ENCODE measurements around the gene CCDC112. TPM values are rescaled to one million over a fixed set of nuclear protein-coding genes. Genes with fewer than 3 reads are reported as not detected.
"Not testable (repeated sequence)": the region's sequence is repeated elsewhere in the genome, so short reads cannot be mapped to it uniquely, and the experiment has no call there.

Gene CCDC112
- total and polyA plus RNA-seq, 4 donors, result 4.1 to 8.3 (median 6.9) TPM

DNA sequence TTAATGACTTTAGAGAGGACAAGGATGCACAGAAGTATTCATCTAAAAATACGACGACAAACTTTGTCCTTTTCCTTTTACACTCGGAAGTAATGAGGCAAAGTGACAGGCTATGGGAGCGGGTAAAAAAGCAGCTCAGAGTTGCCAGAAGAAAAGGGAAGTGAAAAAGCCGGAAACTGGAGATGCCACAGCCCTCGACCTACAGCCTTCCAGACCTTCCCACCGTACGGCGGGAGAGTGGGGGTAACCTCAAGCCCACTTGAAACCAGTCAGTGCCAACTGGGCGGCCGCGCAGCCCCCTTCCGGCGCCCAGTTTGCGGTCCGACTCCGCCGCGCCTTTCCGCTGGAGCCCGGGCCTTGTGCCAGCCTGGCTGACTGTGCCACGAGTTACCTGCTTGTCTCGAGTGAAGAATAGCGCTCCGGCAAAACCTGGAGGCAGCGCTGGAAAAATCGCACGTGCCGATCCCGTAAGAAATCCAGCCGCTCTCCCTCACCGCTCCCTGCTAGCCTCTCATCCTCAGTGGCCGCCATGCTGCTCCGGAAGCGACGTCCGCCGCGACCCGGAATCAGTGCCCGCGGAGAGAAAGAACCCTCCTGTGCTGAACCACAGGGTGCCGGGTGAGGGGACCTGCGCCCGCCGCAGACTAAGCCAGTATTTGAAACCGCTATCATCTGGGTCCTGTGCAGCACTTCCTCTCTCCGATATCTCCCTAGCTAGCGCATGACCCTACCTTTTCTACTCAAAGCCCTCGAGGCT lies 34.0 kb downstream of the CCDC112 start, which contains the start of gene PGGT1B:
PGGT1B (minus strand) TSS at position 557 of the 757 bp plus-strand sequence; CDS start at position 531, 26 bp downstream.
- Histone ChIP-seq H3K27ac (ENCODE audit: low read depth in 1 of 2, low read length in 2 of 2) (peak within 1 kb of the TSS; percentile 36 to 84), H3K36me3 (ENCODE audit: control insufficient read depth in 1 of 2, insufficient read depth in 2 of 2, low read length in 1 of 2) (no peaks in the 10 kb centered on the region), H3K9me3 (ENCODE audit: control insufficient read depth, low read length) (no peaks in the 10 kb centered on the region), H3K27me3 (ENCODE audit: control insufficient read depth in 1 of 2, insufficient read depth in 2 of 2, low read length in 1 of 2) (no peaks in the 10 kb centered on the region), H3K4me1 (ENCODE audit: control insufficient read depth in 1 of 2, insufficient read depth in 2 of 2, low read length in 2 of 2) (peaks cover 2 to 3% of the 10 kb centered on the region in 2 donors), H3K4me3 (ENCODE audit: low read length in 2 of 2) (peak within 1 kb of the TSS; percentile 96 to 98)
- DNase-seq (peak; percentile 86 to 91), ATAC-seq (ENCODE audit: low FRiP score) (peak; percentile 95)
- 1% methylated on average over 50 of the region's 50 CpGs for WGBS, 2 donors
- intact Hi-C loops (cut with DNase I), result no loop called here

DNA sequence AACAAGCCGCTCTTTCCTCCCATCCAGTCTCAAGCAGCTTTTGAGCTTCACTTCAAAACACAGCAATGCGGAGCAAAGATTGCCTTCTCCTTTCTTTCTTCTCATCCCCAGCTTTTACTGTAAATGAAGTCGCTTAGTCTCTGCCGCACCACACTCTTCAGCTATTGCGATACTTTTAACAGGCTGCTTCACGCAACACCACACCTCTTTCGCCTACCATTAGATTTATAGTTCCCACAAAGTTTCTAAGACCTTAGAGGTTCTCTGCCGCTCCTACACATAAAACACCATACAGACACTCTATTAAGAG lies 34.5 kb downstream of the CCDC112 start:
- intact Hi-C loops (cut with DNase I), result no loop called here
- Histone ChIP-seq H3K27me3 (ENCODE audit: control insufficient read depth in 1 of 2, insufficient read depth in 2 of 2, low read length in 1 of 2) (no peaks in the 10 kb centered on the region), H3K36me3 (ENCODE audit: control insufficient read depth in 1 of 2, insufficient read depth in 2 of 2, low read length in 1 of 2) (no peaks in the 10 kb centered on the region), H3K27ac (ENCODE audit: low read depth in 1 of 2, low read length in 2 of 2) (no peak overlapping the region), H3K9me3 (ENCODE audit: control insufficient read depth, low read length) (no peaks in the 10 kb centered on the region), H3K4me3 (ENCODE audit: low read length in 2 of 2) (peak overlapping the region; percentile 96 to 98), H3K4me1 (ENCODE audit: control insufficient read depth in 1 of 2, insufficient read depth in 2 of 2, low read length in 2 of 2) (peaks cover 2 to 3% of the 10 kb centered on the region in 2 donors)
- DNase-seq (no peak), ATAC-seq (ENCODE audit: low FRiP score) (peak; percentile 15)
- WGBS, 2 donors, result 3 to 4% methylated on average over 8 of the region's 8 CpGs

GRCh38 chr5:115260248-115260647 lies 36.2 kb downstream of the CCDC112 start:
- Histone ChIP-seq H3K9me3 (ENCODE audit: control insufficient read depth, low read length) (no peaks in the 10 kb centered on the region), H3K4me1 (ENCODE audit: control insufficient read depth in 1 of 2, insufficient read depth in 2 of 2, low read length in 2 of 2) (peaks cover 2 to 3% of the 10 kb centered on the region in 2 donors), H3K36me3 (ENCODE audit: control insufficient read depth in 1 of 2, insufficient read depth in 2 of 2, low read length in 1 of 2) (no peaks in the 10 kb centered on the region), H3K4me3 (ENCODE audit: low read length in 2 of 2) (no peak overlapping the region), H3K27me3 (ENCODE audit: control insufficient read depth in 1 of 2, insufficient read depth in 2 of 2, low read length in 1 of 2) (no peaks in the 10 kb centered on the region), H3K27ac (ENCODE audit: low read depth in 1 of 2, low read length in 2 of 2) (no peak overlapping the region)
- ATAC-seq (ENCODE audit: low FRiP score) (no peak), DNase-seq (no peak)
- intact Hi-C loops (cut with DNase I), result no loop called here
- 91 to 92% methylated on average over 2 of the region's 2 CpGs for WGBS, 2 donors

- peaks cover 2 to 3% of the 10 kb centered on the region in 2 donors for H3K4me1 ChIP-seq (ENCODE audit: control insufficient read depth in 1 of 2, insufficient read depth in 2 of 2, low read length in 2 of 2)
- no peaks in the 10 kb centered on the region for H3K36me3 ChIP-seq (ENCODE audit: control insufficient read depth in 1 of 2, insufficient read depth in 2 of 2, low read length in 1 of 2)
- ATAC-seq (ENCODE audit: low FRiP score) (no peak), DNase-seq (no peak)
- no peak overlapping the region for H3K27ac ChIP-seq (ENCODE audit: low read depth in 1 of 2, low read length in 2 of 2)
- intact Hi-C loops (cut with DNase I), result no loop called here
- H3K4me3 ChIP-seq (ENCODE audit: low read length in 2 of 2), result no peak overlapping the region
- H3K9me3 ChIP-seq (ENCODE audit: control insufficient read depth, low read length), result no peaks in the 10 kb centered on the region
- H3K27me3 ChIP-seq (ENCODE audit: control insufficient read depth in 1 of 2, insufficient read depth in 2 of 2, low read length in 1 of 2), result no peaks in the 10 kb centered on the region
These were observed 38.5 kb downstream of the CCDC112 start for GRCh38 chr5:115257981-115258380.

GRCh38 chr5:115249379-115249778 lies 47.1 kb downstream of the CCDC112 start:
- H3K9me3 ChIP-seq (ENCODE audit: control insufficient read depth, low read length); H3K36me3 ChIP-seq (ENCODE audit: control insufficient read depth in 1 of 2, insufficient read depth in 2 of 2, low read length in 1 of 2); H3K4me3 ChIP-seq (ENCODE audit: low read length in 2 of 2); H3K27me3 ChIP-seq (ENCODE audit: control insufficient read depth in 1 of 2, insufficient read depth in 2 of 2, low read length in 1 of 2); ATAC-seq (ENCODE audit: low FRiP score); DNase-seq; H3K4me1 ChIP-seq (ENCODE audit: control insufficient read depth in 1 of 2, insufficient read depth in 2 of 2, low read length in 2 of 2); H3K27ac ChIP-seq (ENCODE audit: low read depth in 1 of 2, low read length in 2 of 2): not testable (repeated sequence)
- WGBS, 2 donors, result 70 to 81% methylated on average over 5 of the region's 5 CpGs
- intact Hi-C loops (cut with DNase I), result loop anchor here in 1 of 2 donors (10.0 kb wide), 1 partner anchor 85 kb away; the partner anchor contains the start of gene TRIM36

DNA sequence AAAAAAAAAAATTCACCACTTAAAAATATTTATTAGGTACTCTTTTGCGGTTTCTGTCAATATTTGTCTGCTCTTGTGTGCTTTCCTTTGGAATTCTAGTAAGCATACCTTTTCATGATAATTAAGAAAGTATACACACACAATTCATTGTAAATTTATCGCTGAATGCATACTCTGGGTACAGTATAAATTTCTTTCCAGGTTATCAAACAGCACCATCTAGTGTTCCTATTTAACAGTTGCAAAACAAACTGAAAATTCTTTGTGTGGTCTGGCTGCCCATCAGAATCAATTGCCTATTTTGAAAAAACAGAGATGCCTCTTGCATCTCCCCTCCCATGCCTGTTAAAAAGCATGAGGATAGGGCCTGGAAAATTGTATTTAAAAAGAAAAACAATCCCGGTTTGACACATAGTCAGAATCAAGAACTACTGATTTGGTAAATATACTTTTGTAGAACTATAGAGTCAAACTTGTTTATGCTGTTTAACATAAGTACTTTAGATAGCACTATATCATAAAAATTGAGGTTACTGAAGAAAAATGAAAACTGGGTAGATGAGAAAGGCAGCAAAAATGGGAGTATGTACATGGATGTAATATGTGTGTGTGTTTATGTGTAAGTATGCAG lies 50.0 kb downstream of the CCDC112 start:
- DNase-seq (no peak), ATAC-seq (ENCODE audit: low FRiP score) (no peak)
- intact Hi-C loops (cut with DNase I), result loop anchor here (1.0 to 10.0 kb wide), 3 partner anchors 82 to 148 kb away; partner anchors contain the start of gene TRIM36 (in 1 of the 2)
- Histone ChIP-seq H3K27me3 (ENCODE audit: control insufficient read depth in 1 of 2, insufficient read depth in 2 of 2, low read length in 1 of 2) (no peaks in the 10 kb centered on the region), H3K27ac (ENCODE audit: low read depth in 1 of 2, low read length in 2 of 2) (no peak overlapping the region), H3K4me1 (ENCODE audit: control insufficient read depth in 1 of 2, insufficient read depth in 2 of 2, low read length in 2 of 2) (peaks cover 0 to 3% of the 10 kb centered on the region in 2 donors), H3K4me3 (ENCODE audit: low read length in 2 of 2) (no peak overlapping the region), H3K36me3 (ENCODE audit: control insufficient read depth in 1 of 2, insufficient read depth in 2 of 2, low read length in 1 of 2) (no peaks in the 10 kb centered on the region), H3K9me3 (ENCODE audit: control insufficient read depth, low read length) (no peaks in the 10 kb centered on the region)
- WGBS, 2 donors, result 32 to 33% methylated on average over 3 of the region's 3 CpGs

- Histone ChIP-seq H3K27ac (ENCODE audit: low read depth in 1 of 2, low read length in 2 of 2) (no peak overlapping the region), H3K27me3 (ENCODE audit: control insufficient read depth in 1 of 2, insufficient read depth in 2 of 2, low read length in 1 of 2) (no peaks in the 10 kb centered on the region), H3K9me3 (ENCODE audit: control insufficient read depth, low read length) (no peaks in the 10 kb centered on the region), H3K4me3 (ENCODE audit: low read length in 2 of 2) (no peak overlapping the region), H3K36me3 (ENCODE audit: control insufficient read depth in 1 of 2, insufficient read depth in 2 of 2, low read length in 1 of 2) (no peaks in the 10 kb centered on the region), H3K4me1 (ENCODE audit: control insufficient read depth in 1 of 2, insufficient read depth in 2 of 2, low read length in 2 of 2) (peaks cover 0 to 3% of the 10 kb centered on the region in 2 donors)
- ATAC-seq (ENCODE audit: low FRiP score) (no peak), DNase-seq (no peak)
- intact Hi-C loops (cut with DNase I), result loop anchor here (5.0 to 10.0 kb wide), 2 partner anchors 76 to 79 kb away; partner anchors contain the start of gene TRIM36 (in 2 of the 2)
These were observed 53.0 kb downstream of the CCDC112 start for GRCh38 chr5:115243412-115243811.

GRCh38 chr5:115241881-115242642 lies 54.4 kb downstream of the CCDC112 start:
- intact Hi-C loops (cut with DNase I), result loop anchor here (5.0 to 10.0 kb wide), 2 partner anchors 75 to 77 kb away; partner anchors contain the start of gene TRIM36 (in 2 of the 2)
- H3K27ac ChIP-seq (ENCODE audit: low read depth in 1 of 2, low read length in 2 of 2), result no peak overlapping the region
- ATAC-seq (ENCODE audit: low FRiP score) (no peak), DNase-seq (no peak)
- WGBS, 2 donors, result 37 to 41% methylated on average over 4 of the region's 4 CpGs
- no peaks in the 10 kb centered on the region for H3K27me3 ChIP-seq (ENCODE audit: control insufficient read depth in 1 of 2, insufficient read depth in 2 of 2, low read length in 1 of 2)
- no peak overlapping the region for H3K4me3 ChIP-seq (ENCODE audit: low read length in 2 of 2)
- no peaks in the 10 kb centered on the region for H3K9me3 ChIP-seq (ENCODE audit: control insufficient read depth, low read length)
- H3K4me1 ChIP-seq (ENCODE audit: control insufficient read depth in 1 of 2, insufficient read depth in 2 of 2, low read length in 2 of 2), result peaks cover 0 to 3% of the 10 kb centered on the region in 2 donors
- no peaks in the 10 kb centered on the region for H3K36me3 ChIP-seq (ENCODE audit: control insufficient read depth in 1 of 2, insufficient read depth in 2 of 2, low read length in 1 of 2)

All from aorta (tissue), 5 donors.